HCEC 1CT (cell line): Measurements from ENCODE around the gene CSTB.
A peak's percentile ranks its signal among the peaks of the same experiment; 100 is the strongest.

Experiments
- DNase-seq: peaks from one replicate; pipeline ENCODE4 v3.0.0-alpha.2; 2017

The CSTB gene

GRCh38 chr21:43766734-43767497, 9.2 kb downstream of the CSTB start:
- no peak for DNase-seq

GRCh38 chr21:43764576-43765495, 11.3 kb downstream of the CSTB start:
- DNase-seq = no peak

- no peak for DNase-seq
Measured at GRCh38 chr21:43763901-43764523, 12.1 kb downstream of the CSTB start.

- DNase-seq = no peak
Measured at GRCh38 chr21:43762303-43763128, 13.6 kb downstream of the CSTB start.

GRCh38 chr21:43761886-43762285, 14.2 kb downstream of the CSTB start:
- DNase-seq = no peak

- no peak for DNase-seq
Measured at GRCh38 chr21:43760391-43760958, 15.6 kb downstream of the CSTB start.

- DNase-seq = no peak
Measured at GRCh38 chr21:43759651-43760050, 16.5 kb downstream of the CSTB start.

- no peak for DNase-seq
Measured at GRCh38 chr21:43758811-43759210, 17.3 kb downstream of the CSTB start.

GRCh38 chr21:43758111-43758641, 17.9 kb downstream of the CSTB start:
- peak; percentile 41 for DNase-seq

- no peak for DNase-seq
Measured at GRCh38 chr21:43757601-43758000, 18.5 kb downstream of the CSTB start.

- DNase-seq = no peak
Measured at GRCh38 chr21:43755820-43756594, 20.1 kb downstream of the CSTB start.

GRCh38 chr21:43754948-43755781, 20.9 kb downstream of the CSTB start:
- DNase-seq = no peak

GRCh38 chr21:43753439-43753799, 22.7 kb downstream of the CSTB start:
- DNase-seq = no peak

GRCh38 chr21:43752758-43753438, 23.2 kb downstream of the CSTB start:
- no peak for DNase-seq

- no peak for DNase-seq
Measured at GRCh38 chr21:43751955-43752591, 24.0 kb downstream of the CSTB start.

GRCh38 chr21:43750339-43751033, 25.6 kb downstream of the CSTB start:
- no peak for DNase-seq

GRCh38 chr21:43749651-43750262, 26.4 kb downstream of the CSTB start:
- no peak for DNase-seq

- no peak for DNase-seq
Measured at GRCh38 chr21:43748622-43749021, 27.5 kb downstream of the CSTB start.
